Activated CD4-positive, alpha-beta T cell treated with anti-CD3 and anti-CD28 coated beads, Interleukin-2, Interleukin-4, amounts not matched to agents 100 ng/mL and 50 ng/mL, durations not matched to agents 16 hours and 8 hours (primary cell): ENCODE measurements around the gene C6orf163.
"Not testable (repeated sequence)": the region's sequence is repeated elsewhere in the genome, so short reads cannot be mapped to it uniquely, and the experiment has no call there.

Experiments
- DNase-seq: peaks from one replicate; pipeline ENCODE4 v3.0.0-alpha.2; 2020; ENCODE audit warnings: low spot score

C6orf163 gene

DNA sequence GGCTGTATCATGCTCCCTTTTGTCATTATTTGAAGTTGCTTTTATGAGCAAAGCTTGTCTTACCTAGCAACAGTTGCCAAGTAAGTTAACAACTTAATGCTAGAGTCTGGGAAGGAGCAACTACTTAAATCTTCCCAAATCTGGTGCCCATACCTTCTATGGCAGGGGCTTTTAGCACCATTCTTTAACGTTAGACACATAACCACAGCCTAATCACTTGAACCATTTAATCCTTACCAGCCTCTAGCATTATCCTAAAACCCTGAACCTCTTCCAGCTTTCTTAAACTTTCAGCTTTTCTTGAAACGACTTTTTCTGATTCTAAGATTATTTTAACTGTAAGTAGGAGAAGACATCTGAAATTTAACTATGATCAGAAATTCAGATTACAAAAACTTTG is at the start of gene C6orf163:
Gene C6orf163, plus strand, starts transcription at position 83 of the 400 bp plus-strand sequence. Its CDS starts 287 bp downstream, at position 370.
- DNase-seq: no peak

DNA sequence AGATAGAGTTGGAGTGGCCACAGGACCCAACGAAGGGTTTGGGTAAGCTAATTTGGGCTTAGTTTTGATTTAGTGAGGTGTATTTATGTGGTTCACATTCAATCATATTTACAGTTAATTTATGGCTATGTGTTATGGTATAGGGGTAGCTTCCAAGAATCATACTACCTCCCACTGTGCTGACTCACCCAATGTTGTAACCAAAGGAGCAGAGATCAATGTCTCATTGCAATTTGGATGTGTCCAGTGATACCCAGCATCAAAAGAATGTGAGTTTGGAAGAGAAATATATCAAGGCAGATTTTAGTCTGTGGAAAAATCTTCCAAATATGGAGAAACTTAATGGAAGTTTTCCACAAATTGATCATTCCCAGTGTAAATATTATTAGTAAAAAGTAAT is 47.5 kb upstream of the C6orf163 start:
- no peak for DNase-seq

DNA sequence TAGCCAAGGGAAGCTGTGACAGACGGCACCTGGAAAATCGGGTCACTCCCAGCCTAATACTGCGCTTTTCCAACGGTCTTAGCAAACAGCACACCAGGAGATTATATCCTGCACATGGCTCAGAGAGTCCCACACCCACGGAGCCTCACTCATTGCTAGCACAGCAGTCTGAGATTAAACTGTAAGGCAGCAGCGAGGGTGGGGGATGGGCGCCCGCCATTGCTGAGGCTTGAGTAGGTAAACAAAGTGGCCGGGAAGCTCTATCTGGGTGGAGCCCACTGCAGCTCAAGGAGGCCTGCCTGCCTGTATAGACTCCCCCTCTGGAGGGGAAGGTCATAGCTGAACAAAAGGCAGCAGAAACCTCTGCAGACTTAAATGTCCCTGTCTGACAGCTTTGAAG is 43.3 kb upstream of the C6orf163 start:
- not testable (repeated sequence) for DNase-seq

DNA sequence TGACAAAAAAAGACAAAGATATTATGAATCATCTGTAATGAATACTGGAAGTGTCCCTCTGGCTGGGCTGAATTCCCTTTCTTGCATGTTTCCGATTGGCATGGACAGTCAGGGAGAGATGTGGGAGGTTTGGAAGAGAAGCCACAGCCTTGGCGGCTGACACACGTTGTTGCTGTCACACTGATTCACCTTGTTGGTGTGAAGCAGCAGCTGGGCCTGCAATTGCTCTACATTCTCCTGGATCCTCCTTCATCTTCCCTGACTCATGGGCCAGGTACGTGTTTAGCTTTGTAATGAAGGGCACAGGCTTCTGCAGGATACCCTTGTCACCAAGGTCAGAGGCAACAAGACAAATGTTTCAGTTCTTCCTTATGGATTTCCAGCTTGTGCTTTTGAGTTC is 35.6 kb upstream of the C6orf163 start:
- DNase-seq: no peak

DNA sequence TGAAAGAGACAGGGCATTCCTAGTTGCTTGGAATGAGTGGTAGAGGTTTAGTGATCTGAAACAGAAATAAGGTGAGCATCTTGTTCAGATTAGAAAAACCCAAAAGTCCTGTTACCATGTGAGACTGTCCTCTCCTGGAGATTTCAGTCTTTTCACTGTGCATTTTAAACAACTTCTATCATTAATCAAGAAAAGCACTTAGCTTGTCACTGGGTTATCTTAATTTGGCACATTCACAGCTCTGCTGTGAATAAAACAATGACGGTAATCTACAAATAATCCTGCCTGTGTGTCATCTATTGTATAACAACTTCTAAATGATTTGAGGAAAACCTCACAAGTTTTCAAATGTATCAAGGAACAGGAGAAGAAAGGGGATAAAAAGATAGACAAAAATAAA is 31.8 kb upstream of the C6orf163 start:
- no peak for DNase-seq

DNA sequence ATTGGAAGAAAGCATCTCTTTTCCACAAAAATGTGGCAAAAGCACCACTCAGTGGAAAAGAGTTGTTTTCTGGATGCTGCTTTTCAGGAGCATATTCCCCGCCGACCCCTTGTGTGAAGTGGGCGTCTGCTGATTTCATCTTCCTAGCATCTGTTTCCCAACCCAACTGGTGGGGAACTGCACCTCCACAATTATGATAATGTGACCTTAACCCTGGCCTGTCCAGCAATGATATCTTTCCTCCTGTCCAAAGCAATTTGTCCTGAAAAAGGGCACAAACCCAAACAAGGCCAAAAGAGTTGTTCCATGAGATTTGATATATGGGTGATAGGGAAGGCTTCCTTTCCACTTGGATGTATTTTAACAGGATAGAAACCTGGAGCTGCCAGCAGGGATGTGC is 29.5 kb upstream of the C6orf163 start:
- DNase-seq: no peak

DNA sequence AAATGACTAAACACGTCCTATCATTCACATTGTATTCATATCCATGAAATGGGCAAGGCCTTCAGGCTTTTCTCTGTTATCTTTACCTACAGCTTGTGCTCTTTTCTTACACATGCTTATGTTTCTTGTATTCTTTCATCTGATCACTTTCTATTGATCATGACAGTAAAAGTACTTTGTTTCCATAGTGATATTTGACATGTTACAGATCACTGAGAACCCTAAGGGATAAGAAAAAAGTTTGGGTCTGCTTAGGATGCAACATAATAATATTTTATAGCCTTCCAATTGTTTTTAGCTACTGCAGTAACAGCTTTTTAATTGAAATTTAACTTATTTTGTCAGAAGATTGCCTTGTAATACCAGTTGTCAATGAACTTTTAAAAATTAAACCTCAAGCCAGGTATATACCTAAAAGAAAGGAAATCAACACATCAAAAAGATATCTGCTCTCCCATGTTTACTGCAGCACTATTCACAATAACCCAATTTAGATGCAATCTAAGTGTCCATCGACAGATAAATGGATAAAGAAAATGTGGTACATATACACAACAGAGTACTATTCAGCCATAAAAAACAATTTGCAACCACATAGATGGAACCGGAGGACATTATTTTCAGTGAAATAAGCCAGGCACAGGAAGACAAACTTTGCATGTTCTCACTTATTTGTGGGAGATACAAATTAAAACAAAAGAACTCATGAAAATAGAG is 25.2 kb upstream of the C6orf163 start:
- no peak for DNase-seq

DNA sequence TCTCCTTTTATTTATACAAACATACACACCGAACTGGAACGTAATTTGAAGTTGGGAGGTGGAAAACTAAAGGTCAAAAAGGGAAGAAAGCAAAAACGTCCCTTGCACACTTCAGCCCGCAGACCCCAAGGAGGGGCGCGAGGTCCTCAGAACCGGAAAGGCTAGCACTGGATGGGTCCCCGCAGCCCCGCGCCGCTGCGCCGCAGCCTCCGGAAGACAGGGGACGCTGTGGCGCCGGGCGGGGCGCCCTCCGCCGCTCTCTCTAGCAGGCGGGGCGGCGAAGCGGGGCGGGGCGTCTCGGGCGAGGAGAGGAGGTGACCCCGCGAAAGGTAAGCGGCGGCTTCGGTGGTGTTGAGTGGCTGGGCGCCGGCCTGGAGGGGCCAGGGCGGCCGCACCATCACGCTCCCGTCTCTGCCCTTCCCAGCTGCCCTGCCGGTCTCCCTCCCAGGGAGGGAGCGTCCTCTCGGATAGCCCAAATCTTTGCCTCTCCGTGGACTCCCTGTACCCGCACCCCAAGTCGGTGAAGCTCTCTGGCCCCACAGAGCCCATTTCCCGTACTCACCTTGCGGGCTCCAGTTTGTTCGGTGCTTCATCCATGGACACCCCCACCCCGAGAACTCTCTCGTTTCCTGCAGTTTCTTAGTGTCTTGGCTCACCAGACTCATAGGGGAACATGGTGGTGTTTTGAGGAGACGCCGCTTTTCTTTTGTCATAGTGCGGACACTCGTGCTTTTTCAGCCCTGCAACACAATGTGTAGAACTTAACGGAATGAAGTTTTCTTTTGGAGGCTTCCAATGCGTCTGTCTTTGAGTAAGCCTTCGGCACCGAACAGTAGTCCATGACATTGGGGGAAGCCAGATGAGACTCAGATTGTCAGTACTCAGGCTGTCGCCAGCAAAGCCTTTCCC is 22.1 kb upstream of the C6orf163 start, which contains the start of gene SMIM8:
Gene SMIM8, plus strand, starts transcription at position 285 of the 909 bp plus-strand sequence. CDS start 14,444 bp downstream, outside the sequence.
- DNase-seq: peak; percentile 86

DNA sequence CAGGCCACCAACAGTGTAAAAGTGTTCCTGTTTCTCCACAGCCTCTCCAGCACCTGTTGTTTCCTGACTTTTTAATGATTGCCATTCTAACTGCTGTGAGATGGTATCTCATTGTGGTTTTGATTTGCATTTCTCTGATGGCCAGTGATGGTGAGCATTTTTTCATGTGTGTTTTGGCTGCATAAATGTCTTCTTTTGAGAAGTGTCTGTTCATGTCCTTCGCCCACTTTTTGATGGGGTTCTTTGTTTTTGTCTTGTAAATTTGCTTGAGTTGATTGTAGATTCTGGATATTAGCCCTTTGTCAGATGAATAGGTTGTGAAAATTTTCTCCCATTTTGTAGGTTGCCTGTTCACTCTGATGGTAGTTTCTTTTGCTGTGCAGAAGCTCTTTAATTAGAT is 20.7 kb upstream of the C6orf163 start:
- DNase-seq: not testable (repeated sequence)

DNA sequence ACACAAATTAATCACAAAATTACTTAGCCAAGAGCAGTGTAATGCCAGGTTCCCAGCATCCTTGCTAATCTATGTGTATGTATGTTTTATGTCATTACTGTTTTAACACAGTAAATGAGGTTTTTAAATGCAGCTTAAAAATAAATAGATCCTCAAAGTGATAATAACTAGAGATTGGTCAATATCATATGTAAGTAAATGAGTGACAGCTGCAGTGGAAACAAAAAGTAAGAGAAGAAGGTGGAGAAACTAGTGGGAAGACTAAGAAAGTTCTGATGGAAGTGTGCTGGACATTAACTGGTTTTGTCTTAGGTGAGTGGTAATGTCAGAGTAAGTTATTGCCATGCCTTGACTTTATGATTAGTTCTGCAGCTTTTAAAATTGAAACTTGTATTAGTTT is 13.7 kb upstream of the C6orf163 start:
- no peak for DNase-seq

DNA sequence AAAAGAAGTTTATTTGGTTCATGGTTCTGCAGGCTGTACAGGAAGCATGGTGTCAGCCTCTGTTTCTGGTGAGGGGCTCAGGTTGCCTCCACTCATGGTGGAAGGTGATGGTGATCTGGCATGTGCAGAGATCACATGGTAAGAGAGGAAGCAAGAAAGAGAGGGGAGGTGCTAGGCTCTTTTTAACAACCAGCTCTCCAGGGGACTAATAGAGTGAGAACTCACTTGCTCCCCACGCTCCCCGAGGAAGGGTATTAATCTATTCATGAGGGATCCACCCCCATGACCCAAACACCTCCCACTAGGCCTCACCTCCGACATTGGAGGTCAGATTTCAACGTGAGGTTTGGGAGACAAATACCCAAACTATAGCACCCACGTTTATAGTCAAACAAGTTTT is 11.6 kb upstream of the C6orf163 start:
- DNase-seq: no peak

DNA sequence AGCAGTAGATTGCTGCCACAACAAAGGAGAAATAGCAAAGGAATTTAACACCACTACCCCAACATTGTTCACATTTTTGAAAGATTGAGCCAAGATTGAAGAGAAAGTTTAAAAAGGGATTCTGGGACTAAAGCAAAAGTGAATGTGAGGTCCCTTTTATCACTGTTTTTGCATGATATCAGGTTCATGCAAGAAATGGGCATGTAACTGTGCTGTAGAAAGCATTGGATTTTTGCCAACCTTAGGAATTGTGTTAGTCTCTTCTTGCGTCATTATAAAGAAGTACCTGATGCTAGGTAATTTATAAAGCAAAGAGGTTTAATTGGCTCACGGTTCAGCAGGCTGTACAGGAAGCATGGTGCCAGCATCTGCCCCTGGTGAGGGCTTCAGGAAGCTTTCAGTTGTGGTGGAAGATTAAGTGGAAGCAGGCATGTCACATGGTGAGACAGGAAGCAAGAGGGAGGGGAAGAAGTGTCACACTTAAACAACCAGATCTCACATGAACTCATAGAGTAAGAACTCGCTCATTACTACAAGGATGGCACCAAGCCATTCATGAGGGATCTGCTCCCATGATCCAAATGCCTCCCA is 10.9 kb upstream of the C6orf163 start:
- no peak for DNase-seq

DNA sequence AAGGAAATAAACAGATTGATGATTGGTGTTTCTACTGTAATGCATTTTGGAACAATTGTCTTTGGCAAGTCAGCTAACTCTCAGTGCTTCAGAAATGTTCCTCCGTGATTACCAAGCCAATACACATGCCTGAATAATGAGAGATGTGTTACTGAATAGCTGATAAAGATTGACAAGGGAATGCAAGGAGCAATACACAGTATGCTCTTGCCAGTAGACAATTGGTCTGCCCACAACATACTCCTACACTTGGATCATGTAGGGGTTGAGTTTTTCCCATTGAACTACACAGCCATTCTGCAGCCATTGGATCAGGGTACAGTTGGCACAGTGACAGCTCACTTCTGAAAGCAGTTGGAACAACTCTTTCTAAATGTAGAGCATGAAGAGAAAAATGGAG is 9.9 kb upstream of the C6orf163 start:
- DNase-seq: no peak

DNA sequence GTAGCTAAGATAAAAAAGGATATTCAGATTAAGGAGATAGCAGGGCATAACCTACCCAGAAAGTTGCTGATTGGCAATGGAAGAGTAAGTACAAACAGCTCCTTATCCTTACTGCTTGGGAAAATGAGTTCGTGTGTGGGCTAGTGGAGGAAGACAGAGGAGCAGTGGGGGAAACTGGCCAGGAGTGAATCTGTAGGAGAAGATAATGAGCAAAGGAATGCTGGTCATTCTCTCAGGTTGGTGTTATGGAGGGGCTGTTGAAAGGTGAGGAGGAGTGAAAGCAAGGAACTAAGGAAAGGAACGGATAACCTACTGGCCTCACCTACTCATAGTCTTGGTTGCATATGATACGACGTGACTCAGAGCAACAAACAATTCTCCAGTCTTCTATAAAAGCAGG is 8.2 kb upstream of the C6orf163 start:
- no peak for DNase-seq

DNA sequence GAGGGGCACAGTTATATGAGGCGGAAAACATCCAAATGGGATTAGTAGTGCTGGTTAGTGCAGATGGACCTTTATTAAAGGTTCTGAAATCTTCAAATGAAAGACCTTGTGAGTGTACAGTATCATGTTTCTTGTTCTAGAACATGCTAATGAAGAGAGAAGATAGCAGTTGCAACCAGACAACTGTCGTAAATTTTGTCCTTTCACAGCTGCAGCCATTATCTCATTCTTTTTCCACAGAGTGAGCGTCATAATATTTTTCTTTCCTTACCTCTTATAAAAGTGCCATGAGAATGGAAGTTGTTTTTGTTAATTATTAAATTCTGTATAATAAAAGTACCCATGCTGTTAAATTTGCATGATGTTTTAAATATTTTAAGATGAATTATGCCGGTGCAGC is 4.4 kb upstream of the C6orf163 start:
- DNase-seq: no peak

DNA sequence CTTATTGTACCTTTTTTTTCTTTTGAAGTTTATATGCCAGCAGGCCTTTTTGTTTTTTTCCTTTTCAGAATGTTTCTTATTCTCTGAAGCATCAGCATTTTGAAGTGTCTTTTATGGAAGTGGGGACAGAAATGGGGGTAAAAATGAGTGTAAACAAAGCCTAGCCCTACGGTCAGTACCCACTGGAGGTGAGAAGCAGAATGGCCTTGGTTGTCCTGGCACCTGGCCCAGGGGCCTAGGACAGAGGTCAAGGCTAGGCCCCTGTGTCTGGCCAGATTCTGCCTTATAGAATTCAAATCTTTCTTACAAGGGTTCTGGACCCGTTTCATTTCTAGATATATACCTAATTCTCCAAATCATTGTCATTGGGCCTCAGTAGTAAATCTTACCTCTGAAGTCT is 3.5 kb upstream of the C6orf163 start:
- no peak for DNase-seq

DNA sequence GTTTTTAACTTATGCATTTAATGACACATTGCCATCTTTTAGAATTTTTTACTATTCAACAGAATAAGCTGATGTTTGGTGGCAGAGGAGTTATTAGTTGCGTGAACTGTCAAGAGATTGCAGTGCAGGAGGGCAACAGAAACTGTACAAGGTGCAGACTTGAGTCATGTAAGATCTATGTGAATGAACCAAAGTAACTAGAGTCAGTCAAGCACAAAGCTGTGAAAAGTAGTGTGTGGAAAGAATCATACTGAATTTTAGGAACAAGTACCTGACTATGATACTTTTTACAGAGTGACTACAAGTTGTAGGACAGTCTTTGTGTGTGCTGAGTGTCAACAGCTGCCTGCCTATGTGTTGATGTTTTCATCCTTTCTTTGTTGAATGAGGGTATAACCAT is 2.7 kb upstream of the C6orf163 start:
- DNase-seq: no peak

DNA sequence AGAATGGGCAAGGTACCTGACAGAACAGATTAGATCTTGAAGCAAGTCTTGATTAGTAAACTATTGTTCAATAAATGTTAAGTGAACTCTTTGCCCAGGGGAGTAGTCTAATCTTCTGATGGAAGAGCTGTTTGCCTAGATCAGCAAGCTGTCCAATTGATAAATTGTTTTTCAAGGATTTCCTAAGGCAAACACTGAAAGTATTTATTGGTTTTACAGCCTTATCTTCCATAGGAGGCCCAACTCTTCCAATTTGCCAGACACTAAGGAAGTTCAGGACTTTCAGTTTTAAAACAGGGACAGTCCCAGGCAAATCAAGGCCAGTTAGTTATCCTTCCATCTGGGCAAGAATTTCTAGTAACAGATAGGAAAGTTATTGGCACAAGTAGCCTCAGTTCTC is 1.8 kb upstream of the C6orf163 start:
- DNase-seq: no peak

DNA sequence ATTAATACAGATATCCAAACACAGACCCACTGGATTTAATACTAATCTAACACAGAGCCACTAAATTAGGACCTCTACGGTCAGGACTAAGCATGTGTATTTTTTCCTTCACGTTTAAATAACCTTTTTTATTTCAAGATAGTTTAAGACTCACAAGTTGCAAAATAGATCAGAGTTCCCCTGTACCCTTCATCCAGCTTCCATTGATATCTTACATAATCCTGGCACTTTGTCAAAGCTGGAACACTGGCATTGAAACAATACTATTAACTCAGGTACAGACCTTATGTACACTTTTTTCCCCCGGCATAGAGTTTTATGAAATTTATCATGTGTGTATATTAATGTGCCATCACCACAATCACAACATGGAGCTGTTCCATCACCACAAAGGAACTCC is 2.1 kb downstream of the C6orf163 start:
- DNase-seq: no peak

DNA sequence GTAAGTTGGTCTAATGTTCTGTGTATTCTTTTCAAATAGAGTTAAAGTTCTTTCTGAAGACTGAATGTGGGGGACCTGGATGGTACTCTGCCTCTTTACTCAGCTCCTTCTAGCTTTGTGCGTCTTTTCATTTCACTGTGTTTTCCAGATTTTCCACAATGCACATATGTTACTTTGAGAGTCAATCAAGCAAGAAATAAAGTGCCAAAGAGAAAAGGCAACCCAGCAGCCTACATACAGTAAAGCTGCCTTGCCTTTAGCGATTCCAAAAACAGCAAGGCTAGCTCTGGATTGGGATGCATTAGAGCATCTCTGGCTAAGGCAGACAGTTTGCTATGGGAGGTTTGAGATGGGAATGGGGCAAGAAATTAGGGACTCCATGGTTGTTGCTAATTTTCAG is 5.3 kb downstream of the C6orf163 start:
- no peak for DNase-seq

DNA sequence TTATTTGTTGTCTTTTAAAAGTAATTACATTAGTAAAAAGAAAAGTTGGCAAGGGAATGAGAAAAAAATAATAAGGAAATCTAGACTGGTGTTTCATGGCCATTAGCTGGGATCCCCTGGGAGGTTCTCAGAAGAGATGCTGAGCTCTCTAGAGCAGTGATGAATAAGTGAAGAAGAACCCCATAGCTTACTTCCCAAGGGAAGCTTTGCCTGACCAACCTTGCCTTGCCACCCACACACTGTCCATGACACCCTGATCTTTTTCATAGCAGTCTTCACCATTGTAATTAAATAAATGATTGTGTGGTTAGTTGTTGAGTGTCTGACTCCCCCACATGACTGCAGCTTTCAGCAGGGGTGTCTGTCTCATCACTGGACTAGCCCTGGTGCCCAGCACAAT is 5.9 kb downstream of the C6orf163 start:
- DNase-seq: no peak

DNA sequence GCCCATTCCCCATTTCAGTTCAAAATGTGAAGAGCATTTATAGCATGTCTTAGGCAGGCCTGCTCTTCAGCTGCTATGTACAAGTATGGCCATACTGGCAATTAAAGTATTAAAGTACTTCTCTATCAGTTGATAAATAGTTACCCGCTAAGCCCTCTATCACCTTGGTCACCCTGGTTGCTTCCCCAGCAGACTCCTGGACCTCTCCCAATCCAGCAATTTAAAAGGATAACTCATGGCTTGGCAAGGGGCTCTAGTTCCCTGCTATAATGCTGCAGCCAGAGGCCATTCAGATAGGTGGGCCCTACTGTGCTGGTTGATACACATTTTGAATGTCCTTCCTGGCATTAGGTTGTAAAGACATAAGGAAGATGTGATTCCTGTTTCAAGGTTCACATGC is 7.0 kb downstream of the C6orf163 start:
- no peak for DNase-seq

DNA sequence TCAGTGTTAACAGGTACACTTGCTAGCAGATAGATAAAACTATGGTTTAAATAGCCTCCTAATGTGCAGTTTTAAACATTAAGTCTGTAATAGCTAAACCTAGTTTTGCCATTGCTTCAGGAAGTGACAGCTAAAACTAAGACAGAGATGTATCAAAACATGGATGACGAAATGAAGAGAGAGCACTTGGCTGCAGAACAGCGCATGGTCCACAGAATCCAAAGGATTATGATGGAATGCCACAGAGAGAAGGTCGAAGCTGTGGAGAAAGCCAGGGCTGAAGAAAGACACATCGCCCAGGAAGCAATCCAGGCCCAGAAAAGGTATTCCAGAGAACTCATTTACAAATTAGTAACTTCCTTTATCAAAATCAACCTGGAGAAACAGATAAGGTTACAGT is 11.6 kb downstream of the C6orf163 start:
- no peak for DNase-seq
